HG03457 (cell line): ENCODE data around the gene ATOSA.

ENCODE experiments used
- ATAC-seq: cut with Tn5 transposase; IDR thresholded peaks from one replicate; pipeline ENCODE4 v1.9.1; 2021; ENCODE audit warnings: moderate number of reproducible peaks; ENCODE audit not compliant: unreplicated experiment

ATOSA gene

DNA sequence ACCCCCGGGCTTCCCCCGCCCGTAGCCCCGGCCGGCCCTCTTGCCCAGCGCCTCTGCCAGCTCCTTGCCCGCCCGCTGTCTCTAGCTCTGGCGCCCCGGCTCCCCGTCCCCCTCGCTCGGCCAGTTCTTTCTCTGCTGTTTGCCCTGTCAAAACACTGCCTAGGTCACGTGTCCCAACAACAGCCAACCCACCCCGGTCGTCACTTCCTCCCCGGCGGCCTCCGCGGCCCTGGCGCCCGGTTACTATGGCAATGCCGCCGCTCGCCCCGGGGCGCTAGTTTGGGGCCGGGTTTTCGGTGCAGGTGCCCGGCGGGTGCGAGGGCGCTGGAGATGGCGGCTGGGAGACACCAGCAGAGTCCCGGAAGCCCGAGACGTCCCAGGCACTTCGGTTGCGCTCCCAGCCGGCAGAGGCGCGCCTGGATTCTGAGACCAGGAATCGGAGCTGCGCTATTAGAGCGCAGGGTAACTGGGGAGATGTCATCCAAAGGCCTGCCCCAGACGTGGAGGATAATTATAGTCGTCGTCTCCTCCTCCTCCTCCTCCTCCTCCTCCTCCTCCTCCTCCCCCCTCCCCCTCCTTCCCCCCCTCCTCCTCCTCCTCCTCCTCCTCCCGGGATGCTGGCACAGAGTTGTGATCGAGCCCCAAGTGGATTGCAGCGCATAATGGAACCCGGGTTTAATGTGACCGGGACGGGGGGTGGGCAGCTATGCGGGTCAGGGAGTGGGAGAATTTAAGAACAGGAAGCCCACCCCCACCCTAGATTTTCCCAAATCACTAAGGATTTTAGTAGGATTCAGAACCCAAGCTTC is at the start of gene ATOSA:
TSS of gene ATOSA (minus strand) at position 157 of the 809 bp plus-strand sequence. CDS start 1,367 bp downstream, outside the sequence.
- peak; percentile 54 for ATAC-seq

DNA sequence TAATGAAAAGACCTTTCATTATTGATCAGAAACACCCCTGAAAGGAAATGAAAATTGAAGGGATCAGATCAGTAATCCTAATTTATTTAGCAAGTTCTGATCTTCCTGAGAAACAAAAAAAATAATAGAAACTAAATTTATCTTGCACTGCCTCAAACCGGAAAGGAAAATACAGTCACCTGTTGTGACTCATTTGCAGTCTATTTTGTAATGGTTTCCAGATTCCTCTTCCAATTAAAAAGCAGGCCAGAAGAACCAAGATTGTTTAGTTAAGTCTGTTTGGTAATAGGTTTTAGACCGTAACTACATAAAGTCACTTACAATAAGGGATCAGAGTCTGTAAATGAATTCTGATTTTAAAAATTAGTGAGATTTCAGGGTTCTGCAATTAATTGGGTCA is 49.7 kb upstream of the ATOSA start:
- ATAC-seq = no peak

DNA sequence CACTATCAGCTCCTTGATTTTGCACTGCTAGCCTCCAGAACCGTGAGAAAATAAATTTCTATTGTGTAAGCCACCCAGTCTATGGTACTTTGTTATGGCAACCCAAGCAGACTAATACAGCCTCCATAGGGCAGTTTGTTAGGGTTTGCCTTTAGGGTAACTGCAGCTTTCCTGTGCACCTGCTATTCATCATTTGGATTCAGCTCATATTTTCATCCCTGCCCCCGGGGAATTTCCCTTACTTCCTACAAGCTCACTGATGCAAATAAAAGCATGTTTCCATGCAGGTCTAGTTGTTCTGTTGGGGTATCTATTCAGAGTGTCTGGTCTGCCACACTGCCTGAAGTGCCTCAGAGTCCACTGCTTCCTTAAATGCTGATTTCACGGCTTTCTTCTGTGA is 48.6 kb upstream of the ATOSA start:
- ATAC-seq = no peak

DNA sequence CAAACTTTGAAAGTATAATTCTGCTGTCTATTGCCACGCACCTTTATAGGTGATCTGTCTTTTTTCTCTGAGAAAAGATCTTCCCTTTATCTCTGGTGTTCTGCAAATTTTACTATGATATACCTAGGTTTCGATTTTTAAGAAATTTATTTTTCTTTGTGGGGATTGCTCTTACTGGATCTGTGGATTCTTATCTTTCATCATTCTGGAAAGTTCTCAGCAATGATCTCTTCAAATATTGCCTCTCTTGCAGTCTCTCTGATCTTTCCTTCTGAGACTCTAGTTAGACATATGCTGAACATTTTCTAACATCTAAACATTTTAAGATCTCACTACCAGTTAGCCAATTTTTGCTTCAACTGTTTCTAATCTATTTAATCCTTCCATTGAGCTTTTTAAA is 47.0 kb upstream of the ATOSA start:
- ATAC-seq = no peak

DNA sequence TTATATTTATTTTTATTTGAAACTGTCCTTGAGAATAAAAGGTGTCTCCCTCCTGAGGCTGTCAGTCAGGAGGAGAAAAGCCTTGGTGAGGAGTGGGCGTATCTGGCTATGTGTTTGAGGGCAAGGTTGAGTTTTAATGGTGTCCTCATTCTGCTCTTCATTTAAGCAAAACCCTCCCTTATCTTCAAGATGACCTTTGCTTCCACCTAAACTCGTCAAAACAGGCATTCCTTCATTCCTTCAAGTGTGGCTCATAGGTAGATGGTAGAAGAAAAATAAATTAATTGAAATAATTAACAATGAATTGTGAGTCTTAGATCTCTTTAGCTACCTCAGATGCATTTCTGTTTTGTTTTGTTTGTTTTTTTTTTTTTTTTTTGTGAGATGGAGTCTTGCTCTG is 39.4 kb upstream of the ATOSA start:
- no peak for ATAC-seq

GRCh38 chr15:52717924-52718323 is 38.7 kb upstream of the ATOSA start:
- ATAC-seq = no peak

DNA sequence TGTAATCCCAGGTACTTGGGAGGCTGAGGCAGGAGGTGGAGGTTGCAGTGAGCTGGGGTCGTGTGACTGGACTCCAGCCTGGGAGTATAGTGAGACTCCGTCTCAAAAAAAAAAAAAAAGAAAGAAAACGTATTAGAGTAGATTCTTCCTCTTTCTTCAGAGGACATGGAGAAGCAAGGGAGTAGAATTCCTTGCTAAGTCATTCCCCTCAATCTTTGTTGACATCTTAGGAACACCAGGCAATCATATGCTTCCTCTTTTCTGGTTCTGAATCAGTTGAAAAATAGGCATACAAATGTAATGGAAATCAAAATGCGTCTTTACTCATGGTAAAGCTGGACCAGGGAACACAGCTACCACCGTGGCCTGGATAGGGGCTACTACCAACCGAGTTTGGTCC is 38.3 kb upstream of the ATOSA start:
- no peak for ATAC-seq

GRCh38 chr15:52716536-52716935 is 37.3 kb upstream of the ATOSA start:
- ATAC-seq = no peak

- ATAC-seq = no peak
Observed at GRCh38 chr15:52715411-52715810, 36.2 kb upstream of the ATOSA start.

- no peak for ATAC-seq
Observed at GRCh38 chr15:52714968-52715367, 35.8 kb upstream of the ATOSA start.

- no peak for ATAC-seq
Observed at GRCh38 chr15:52710708-52711389, 31.7 kb upstream of the ATOSA start.

DNA sequence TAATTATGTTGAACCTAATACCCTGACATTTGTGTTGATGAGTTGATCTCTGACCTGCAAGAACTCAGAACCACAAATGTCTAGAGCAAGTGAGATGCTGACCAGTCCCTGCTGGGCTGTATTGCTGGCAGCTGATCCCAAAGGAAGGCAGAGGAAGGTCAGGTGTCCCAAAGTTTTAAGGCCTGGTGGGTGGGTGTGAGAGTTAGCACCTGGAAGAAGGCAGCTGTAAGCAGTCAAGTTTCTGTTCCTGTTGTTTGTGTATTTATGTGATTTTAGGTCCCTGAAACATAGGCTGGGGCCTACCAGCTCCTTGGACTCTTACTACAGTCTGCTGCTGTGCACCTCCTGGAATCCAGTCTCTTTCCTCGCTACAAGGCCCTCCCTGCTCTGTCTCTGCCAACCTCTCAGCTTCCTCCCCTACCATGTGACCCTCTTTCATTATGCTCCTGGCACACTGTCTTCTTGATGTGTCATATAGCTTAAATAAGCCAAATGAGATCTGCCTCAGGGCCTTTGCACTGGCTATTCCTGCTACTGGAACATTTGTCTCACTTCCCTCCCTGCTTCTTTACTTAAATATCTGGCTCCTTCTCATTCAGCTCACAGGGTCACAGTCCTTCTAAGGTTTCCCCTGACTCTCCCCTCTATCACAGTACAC is 31.0 kb upstream of the ATOSA start:
- peak; percentile 21 for ATAC-seq

- peak; percentile 92 for ATAC-seq
Observed at GRCh38 chr15:52709187-52709981, 30.2 kb upstream of the ATOSA start.

GRCh38 chr15:52706091-52706490 is 26.9 kb upstream of the ATOSA start:
- no peak for ATAC-seq

GRCh38 chr15:52702390-52702789 is 23.2 kb upstream of the ATOSA start:
- ATAC-seq = no peak

- no peak for ATAC-seq
Observed at GRCh38 chr15:52699457-52699856, 20.3 kb upstream of the ATOSA start.

- no peak for ATAC-seq
Observed at GRCh38 chr15:52698514-52698913, 19.3 kb upstream of the ATOSA start.

DNA sequence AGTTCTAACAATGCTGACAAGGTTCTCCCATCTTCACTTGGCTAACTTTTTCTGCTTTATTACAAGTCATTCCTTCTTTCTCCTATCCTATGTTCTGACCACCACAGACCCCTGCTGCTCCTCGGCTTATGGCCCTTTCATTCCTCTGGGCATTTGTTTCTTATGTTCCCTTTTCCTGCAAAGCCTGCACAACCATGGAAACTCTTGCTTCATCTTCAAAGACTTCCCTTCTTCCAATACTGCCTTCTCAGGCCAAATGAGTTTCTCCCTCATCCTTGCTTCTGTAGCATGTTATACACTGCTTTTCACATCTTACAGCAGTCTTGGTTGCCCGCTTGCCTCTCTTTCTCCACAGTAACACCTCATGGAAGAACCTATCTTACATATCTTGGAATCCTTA is 17.9 kb upstream of the ATOSA start:
- no peak for ATAC-seq

- no peak for ATAC-seq
Observed at GRCh38 chr15:52695154-52695553, 16.0 kb upstream of the ATOSA start.

- no peak for ATAC-seq
Observed at GRCh38 chr15:52689562-52689961, 10.4 kb upstream of the ATOSA start.

DNA sequence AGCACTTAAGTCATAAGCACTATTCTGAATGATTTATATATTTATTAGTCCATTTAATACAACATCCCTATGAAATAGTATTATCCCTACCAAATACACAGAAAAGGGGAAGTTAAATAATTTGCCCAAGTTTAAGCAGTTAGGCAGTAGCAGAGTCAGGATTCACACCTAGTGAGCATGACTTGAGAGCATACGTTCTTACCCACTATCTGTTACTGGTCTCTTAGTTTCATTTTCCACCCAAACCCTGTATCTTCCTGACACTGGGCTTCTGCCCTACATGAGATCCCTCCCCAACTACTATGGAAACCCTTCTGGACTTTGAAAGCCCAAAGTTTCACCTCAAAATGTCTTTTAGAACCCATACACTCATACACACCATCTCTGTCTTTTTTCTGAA is 4.4 kb upstream of the ATOSA start:
- ATAC-seq = peak; percentile 53
